Measurements from ENCODE around the gene DXO. TPM values are rescaled to one million over a fixed set of nuclear protein-coding genes. Genes with fewer than 3 reads are reported as not detected.

DXO gene
- polyA plus RNA-seq, 1 donor (not counting 4 experiments of a cell fraction or from before 2014, with no cell fraction given): 7.0 TPM

- dilution Hi-C loops (cut with MboI; ENCODE audit: extremely low pct_ligation_motif_present, low sequenced_read_pairs): no loop called here
- no peaks in the 10 kb centered on the region for H3K79me2 ChIP-seq (ENCODE audit: control insufficient read depth, insufficient read depth, low read length)
- no peaks in the 10 kb centered on the region for H3K27me3 ChIP-seq (ENCODE audit: control insufficient read depth, extremely low read depth, insufficient read depth, low read length)
- H3K27ac ChIP-seq (ENCODE audit: control insufficient read depth, insufficient read depth, low read length): no peak overlapping the region
- DNase-seq (ENCODE audit: low read depth, low spot score) (no peak), FAIRE-seq (no peak)
- H3K36me3 ChIP-seq (ENCODE audit: control insufficient read depth in 2 of 2, extremely low read depth in 1 of 2, insufficient read depth in 2 of 2, low read length in 2 of 2): peaks cover 22 to 35% of the 10 kb centered on the region in 2 experiments
- no peaks in the 10 kb centered on the region for H4K20me1 ChIP-seq (ENCODE audit: control insufficient read depth, extremely low read depth, insufficient read depth, low read length)
- peaks cover 18% of the 10 kb centered on the region for H3K4me1 ChIP-seq (ENCODE audit: control insufficient read depth, extremely low read depth, insufficient read depth, low read length)
- no peak overlapping the region for H2AFZ ChIP-seq (ENCODE audit: control insufficient read depth, low read length)
- H3K9ac ChIP-seq (ENCODE audit: control insufficient read depth, extremely low read depth, insufficient read depth, low read length): no peak overlapping the region
- no peak overlapping the region for H3K4me2 ChIP-seq (ENCODE audit: control insufficient read depth, extremely low read depth, insufficient read depth, low read depth, low read length)
- TF ChIP-seq CTCF (optimal IDR thresholded peaks at IDR 0.05 in 1 of 3, IDR thresholded peaks at IDR 0.05 in 1 of 3, conservative IDR thresholded peaks at IDR 0.05 in 1 of 3; ENCODE audit: extremely low read depth in 1 of 3, insufficient read depth in 2 of 3, low read length in 3 of 3) (no peak), EZH2 (IDR thresholded peaks at IDR 0.05; ENCODE audit: low read length) (no peak)
- H3K9me1 ChIP-seq (ENCODE audit: control insufficient read depth, extremely low read depth, insufficient read depth, low read length): no peaks in the 10 kb centered on the region
- H3K4me3 ChIP-seq (ENCODE audit: control insufficient read depth in 2 of 3, extremely low read depth in 1 of 3, insufficient read depth in 2 of 3, low read depth in 1 of 3, low read length in 3 of 3): no peak overlapping the region
- H3K9me3 ChIP-seq (ENCODE audit: control insufficient read depth, low read depth, low read length): no peaks in the 10 kb centered on the region
Measured at GRCh38 chr6:31949926-31950548, 21.9 kb downstream of the DXO start.

- no peak for TF ChIP-seq CTCF (optimal IDR thresholded peaks at IDR 0.05 in 1 of 3, IDR thresholded peaks at IDR 0.05 in 1 of 3, conservative IDR thresholded peaks at IDR 0.05 in 1 of 3; ENCODE audit: extremely low read depth in 1 of 3, insufficient read depth in 2 of 3, low read length in 3 of 3)
- no peak for TF ChIP-seq EZH2 (IDR thresholded peaks at IDR 0.05; ENCODE audit: low read length)
- Histone ChIP-seq H4K20me1 (ENCODE audit: control insufficient read depth, extremely low read depth, insufficient read depth, low read length) (no peaks in the 10 kb centered on the region), H3K27me3 (ENCODE audit: control insufficient read depth, extremely low read depth, insufficient read depth, low read length) (no peaks in the 10 kb centered on the region), H3K9ac (ENCODE audit: control insufficient read depth, extremely low read depth, insufficient read depth, low read length) (no peak overlapping the region), H3K4me3 (ENCODE audit: control insufficient read depth in 2 of 3, extremely low read depth in 1 of 3, insufficient read depth in 2 of 3, low read depth in 1 of 3, low read length in 3 of 3) (no peak overlapping the region), H3K9me3 (ENCODE audit: control insufficient read depth, low read depth, low read length) (no peaks in the 10 kb centered on the region), H3K27ac (ENCODE audit: control insufficient read depth, insufficient read depth, low read length) (no peak overlapping the region), H3K79me2 (ENCODE audit: control insufficient read depth, insufficient read depth, low read length) (no peaks in the 10 kb centered on the region), H3K9me1 (ENCODE audit: control insufficient read depth, extremely low read depth, insufficient read depth, low read length) (no peaks in the 10 kb centered on the region), H3K4me1 (ENCODE audit: control insufficient read depth, extremely low read depth, insufficient read depth, low read length) (peaks cover 21% of the 10 kb centered on the region), H3K36me3 (ENCODE audit: control insufficient read depth in 2 of 2, extremely low read depth in 1 of 2, insufficient read depth in 2 of 2, low read length in 2 of 2) (peaks cover 18 to 23% of the 10 kb centered on the region in 2 experiments), H2AFZ (ENCODE audit: control insufficient read depth, low read length) (no peak overlapping the region), H3K4me2 (ENCODE audit: control insufficient read depth, extremely low read depth, insufficient read depth, low read depth, low read length) (no peak overlapping the region)
- dilution Hi-C loops (cut with MboI; ENCODE audit: extremely low pct_ligation_motif_present, low sequenced_read_pairs): no loop called here
- DNase-seq (ENCODE audit: low read depth, low spot score) (no peak), FAIRE-seq (no peak)
Measured at GRCh38 chr6:31948753-31949413, 23.1 kb downstream of the DXO start.

Data from keratinocyte (primary cell).